ENCODE data around the gene NCKAP5.

NCKAP5 gene

GRCh38 chr2:132789066-132789465 lies 779.2 kb downstream of the NCKAP5 start:
- Histone ChIP-seq H3K36me3 (ENCODE audit: insufficient read depth, low read length) (no peaks in the 10 kb centered on the region), H3K4me1 (ENCODE audit: insufficient read depth, low read length) (no peaks in the 10 kb centered on the region), H3K4me3 (ENCODE audit: low read length) (no peak overlapping the region), H3K9ac (ENCODE audit: low read depth, low read length) (no peak overlapping the region), H3K9me3 (ENCODE audit: insufficient read depth, low read depth, low read length) (no peaks in the 10 kb centered on the region), H3K27me3 (ENCODE audit: insufficient read depth, low read length) (no peaks in the 10 kb centered on the region), H3K27ac (ENCODE audit: low read depth, low read length) (no peak overlapping the region)
- WGBS = 96% methylated on average over 2 of the region's 2 CpGs

DNA sequence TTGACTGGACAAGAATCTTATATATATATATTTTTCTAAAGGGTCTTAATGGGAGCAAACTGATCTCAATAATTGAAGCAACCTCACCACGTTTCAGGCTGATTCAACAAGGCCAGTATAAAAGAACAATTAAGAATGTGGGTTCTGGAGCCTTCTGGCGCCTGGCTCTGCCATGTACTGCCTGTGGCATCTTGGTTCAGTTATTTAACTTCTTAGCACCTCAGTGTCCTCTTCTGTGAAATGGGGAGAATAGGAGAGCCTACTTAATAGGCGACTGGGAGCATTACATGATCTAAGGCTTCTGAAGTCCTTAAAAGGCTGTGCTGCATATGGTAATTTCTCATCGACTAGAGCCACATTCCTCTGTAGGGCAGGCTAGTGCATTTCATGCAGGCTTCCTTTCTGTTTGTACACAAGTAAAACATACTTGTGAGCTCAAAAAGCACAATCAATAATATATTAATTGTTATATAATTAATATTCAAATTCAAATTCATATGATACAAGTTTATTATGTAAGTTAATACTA lies 779.9 kb downstream of the NCKAP5 start:
- Histone ChIP-seq H3K9me3 (ENCODE audit: insufficient read depth, low read depth, low read length) (no peaks in the 10 kb centered on the region), H3K4me3 (ENCODE audit: low read length) (no peak overlapping the region), H3K27ac (ENCODE audit: low read depth, low read length) (no peak overlapping the region), H3K36me3 (ENCODE audit: insufficient read depth, low read length) (no peaks in the 10 kb centered on the region), H3K27me3 (ENCODE audit: insufficient read depth, low read length) (no peaks in the 10 kb centered on the region), H3K4me1 (ENCODE audit: insufficient read depth, low read length) (no peaks in the 10 kb centered on the region), H3K9ac (ENCODE audit: low read depth, low read length) (no peak overlapping the region)
- WGBS = 58% methylated on average over 4 of the region's 4 CpGs

GRCh38 chr2:132783883-132784282 lies 784.4 kb downstream of the NCKAP5 start:
- Histone ChIP-seq H3K36me3 (ENCODE audit: insufficient read depth, low read length) (no peaks in the 10 kb centered on the region), H3K9me3 (ENCODE audit: insufficient read depth, low read depth, low read length) (no peaks in the 10 kb centered on the region), H3K27me3 (ENCODE audit: insufficient read depth, low read length) (no peaks in the 10 kb centered on the region), H3K4me3 (ENCODE audit: low read length) (no peak overlapping the region), H3K4me1 (ENCODE audit: insufficient read depth, low read length) (no peaks in the 10 kb centered on the region), H3K9ac (ENCODE audit: low read depth, low read length) (no peak overlapping the region), H3K27ac (ENCODE audit: low read depth, low read length) (no peak overlapping the region)
- 91% methylated on average over 11 of the region's 11 CpGs for WGBS

DNA sequence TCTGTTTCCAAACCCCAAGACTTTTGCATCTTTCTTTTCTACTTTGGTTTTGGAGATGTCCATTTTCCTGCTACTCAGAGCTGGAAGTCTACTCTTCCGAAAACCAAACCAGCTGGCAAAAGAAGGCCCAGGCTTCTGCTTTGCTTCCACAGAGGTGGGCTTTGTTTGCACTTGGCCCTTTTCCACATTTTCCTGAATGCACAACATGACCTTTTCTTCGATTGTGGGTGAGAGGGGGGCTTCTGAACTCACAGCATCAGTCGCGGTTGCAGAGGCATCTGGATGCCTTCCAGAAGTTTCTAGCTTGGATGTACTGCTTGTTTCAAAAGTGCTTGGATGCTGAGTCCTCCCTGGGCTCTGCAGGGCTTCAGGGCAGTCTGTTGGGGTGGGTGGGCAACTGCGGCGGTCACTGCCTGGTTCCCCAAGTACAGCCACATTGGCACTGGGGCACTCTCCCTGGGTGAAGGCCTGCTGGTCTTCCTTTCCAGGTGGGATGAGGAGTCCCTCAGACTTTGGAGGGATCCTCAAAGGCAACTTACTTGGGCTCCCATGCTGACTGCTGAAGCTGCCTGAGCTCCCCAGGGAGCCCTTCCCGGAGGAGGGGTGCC lies 786.0 kb downstream of the NCKAP5 start:
- Histone ChIP-seq H3K27me3 (ENCODE audit: insufficient read depth, low read length) (no peaks in the 10 kb centered on the region), H3K4me3 (ENCODE audit: low read length) (no peak overlapping the region), H3K4me1 (ENCODE audit: insufficient read depth, low read length) (no peaks in the 10 kb centered on the region), H3K36me3 (ENCODE audit: insufficient read depth, low read length) (no peaks in the 10 kb centered on the region), H3K9me3 (ENCODE audit: insufficient read depth, low read depth, low read length) (no peaks in the 10 kb centered on the region), H3K27ac (ENCODE audit: low read depth, low read length) (no peak overlapping the region), H3K9ac (ENCODE audit: low read depth, low read length) (no peak overlapping the region)
- 94% methylated on average over 7 of the region's 7 CpGs for WGBS

DNA sequence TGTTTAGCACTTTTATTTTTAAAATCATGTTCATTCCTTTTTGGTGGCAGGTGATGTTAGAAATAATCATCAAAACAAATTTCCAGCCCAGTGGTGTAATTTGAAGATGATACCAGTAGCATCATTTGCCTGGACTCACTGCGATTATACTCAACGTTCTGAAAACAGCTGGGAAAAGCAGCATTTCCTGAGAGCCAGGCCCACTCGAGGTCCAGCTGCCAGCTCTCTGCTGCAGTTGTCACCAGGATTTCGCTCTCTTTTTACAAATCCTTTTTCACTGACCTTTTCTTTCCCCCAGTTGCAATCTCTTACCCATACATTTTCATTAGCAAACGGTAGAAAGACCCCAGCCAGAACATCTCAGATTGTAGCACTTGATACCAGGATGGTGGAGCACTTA lies 787.6 kb downstream of the NCKAP5 start:
- Histone ChIP-seq H3K36me3 (ENCODE audit: insufficient read depth, low read length) (no peaks in the 10 kb centered on the region), H3K9me3 (ENCODE audit: insufficient read depth, low read depth, low read length) (no peaks in the 10 kb centered on the region), H3K27ac (ENCODE audit: low read depth, low read length) (no peak overlapping the region), H3K27me3 (ENCODE audit: insufficient read depth, low read length) (no peaks in the 10 kb centered on the region), H3K9ac (ENCODE audit: low read depth, low read length) (no peak overlapping the region), H3K4me1 (ENCODE audit: insufficient read depth, low read length) (no peaks in the 10 kb centered on the region; the same call in 1 of the 2 replicates), H3K4me3 (ENCODE audit: low read length) (no peak overlapping the region)
- WGBS = 86% methylated on average over 5 of the region's 5 CpGs

GRCh38 chr2:132779206-132779721 lies 789.0 kb downstream of the NCKAP5 start:
- Histone ChIP-seq H3K9ac (ENCODE audit: low read depth, low read length) (no peak overlapping the region), H3K27me3 (ENCODE audit: insufficient read depth, low read length) (no peaks in the 10 kb centered on the region), H3K9me3 (ENCODE audit: insufficient read depth, low read depth, low read length) (no peaks in the 10 kb centered on the region), H3K27ac (ENCODE audit: low read depth, low read length) (no peak overlapping the region), H3K4me3 (ENCODE audit: low read length) (no peak overlapping the region), H3K4me1 (ENCODE audit: insufficient read depth, low read length) (no peaks in the 10 kb centered on the region; the same call in 1 of the 2 replicates), H3K36me3 (ENCODE audit: insufficient read depth, low read length) (no peaks in the 10 kb centered on the region)
- WGBS = no CpG with 5 or more reads among the region's 1 CpG

- H3K36me3 ChIP-seq (ENCODE audit: insufficient read depth, low read length) = no peaks in the 10 kb centered on the region
- H3K27ac ChIP-seq (ENCODE audit: low read depth, low read length) = no peak overlapping the region
- H3K4me1 ChIP-seq (ENCODE audit: insufficient read depth, low read length) = no peaks in the 10 kb centered on the region; the same call in 1 of the 2 replicates
- H3K4me3 ChIP-seq (ENCODE audit: low read length) = no peak overlapping the region
- 85% methylated on average over 2 of the region's 3 CpGs for WGBS
- no peak overlapping the region for H3K9ac ChIP-seq (ENCODE audit: low read depth, low read length)
- no peaks in the 10 kb centered on the region for H3K9me3 ChIP-seq (ENCODE audit: insufficient read depth, low read depth, low read length)
- H3K27me3 ChIP-seq (ENCODE audit: insufficient read depth, low read length) = no peaks in the 10 kb centered on the region
Observed at GRCh38 chr2:132776287-132776686, 792.0 kb downstream of the NCKAP5 start.

GRCh38 chr2:132774189-132774588 lies 794.1 kb downstream of the NCKAP5 start:
- no peaks in the 10 kb centered on the region for H3K36me3 ChIP-seq (ENCODE audit: insufficient read depth, low read length)
- no peak overlapping the region for H3K9ac ChIP-seq (ENCODE audit: low read depth, low read length)
- no peaks in the 10 kb centered on the region; the same call in 1 of the 2 replicates for H3K4me1 ChIP-seq (ENCODE audit: insufficient read depth, low read length)
- WGBS = no CpG with 5 or more reads among the region's 2 CpGs
- H3K9me3 ChIP-seq (ENCODE audit: insufficient read depth, low read depth, low read length) = no peaks in the 10 kb centered on the region
- H3K27me3 ChIP-seq (ENCODE audit: insufficient read depth, low read length) = no peaks in the 10 kb centered on the region
- H3K4me3 ChIP-seq (ENCODE audit: low read length) = no peak overlapping the region
- no peak overlapping the region for H3K27ac ChIP-seq (ENCODE audit: low read depth, low read length)

DNA sequence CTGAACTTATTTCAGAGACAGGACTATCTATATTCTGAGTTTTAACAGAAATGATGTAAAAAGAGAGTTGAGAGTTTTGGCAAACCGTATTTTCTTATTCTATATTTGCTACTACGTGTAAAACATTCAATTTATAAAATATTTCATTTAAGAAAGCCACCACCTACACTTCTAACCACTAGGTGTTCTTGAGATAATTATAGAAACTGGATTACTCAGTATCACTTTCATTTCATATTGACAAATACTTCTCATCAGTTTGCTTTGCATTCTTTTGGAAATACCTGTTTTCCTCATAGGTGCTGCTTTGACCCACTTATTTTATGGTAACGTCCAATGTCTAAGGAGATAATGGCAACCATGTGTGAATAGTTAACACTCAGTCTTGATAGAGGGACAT lies 794.9 kb downstream of the NCKAP5 start:
- 100% methylated on average over 1 of the region's 3 CpGs for WGBS

GRCh38 chr2:132772340-132772739 lies 795.9 kb downstream of the NCKAP5 start:
- Histone ChIP-seq H3K4me1 (ENCODE audit: insufficient read depth, low read length) (no peaks in the 10 kb centered on the region; the same call in 1 of the 2 replicates), H3K36me3 (ENCODE audit: insufficient read depth, low read length) (no peaks in the 10 kb centered on the region), H3K4me3 (ENCODE audit: low read length) (no peak overlapping the region), H3K27me3 (ENCODE audit: insufficient read depth, low read length) (no peaks in the 10 kb centered on the region), H3K9ac (ENCODE audit: low read depth, low read length) (no peak overlapping the region), H3K27ac (ENCODE audit: low read depth, low read length) (no peak overlapping the region), H3K9me3 (ENCODE audit: insufficient read depth, low read depth, low read length) (no peaks in the 10 kb centered on the region)
- 90% methylated on average over 2 of the region's 2 CpGs for WGBS

More for the DNA sequence above, 794.9 kb downstream of the NCKAP5 start:
- no peak overlapping the region for H3K9ac ChIP-seq (ENCODE audit: low read depth, low read length)
- no peaks in the 10 kb centered on the region for H3K9me3 ChIP-seq (ENCODE audit: insufficient read depth, low read depth, low read length)
- no peak overlapping the region for H3K27ac ChIP-seq (ENCODE audit: low read depth, low read length)
- no peaks in the 10 kb centered on the region for H3K27me3 ChIP-seq (ENCODE audit: insufficient read depth, low read length)
- H3K4me3 ChIP-seq (ENCODE audit: low read length) = no peak overlapping the region
- no peaks in the 10 kb centered on the region for H3K36me3 ChIP-seq (ENCODE audit: insufficient read depth, low read length)
- H3K4me1 ChIP-seq (ENCODE audit: insufficient read depth, low read length) = no peaks in the 10 kb centered on the region; the same call in 1 of the 2 replicates

DNA sequence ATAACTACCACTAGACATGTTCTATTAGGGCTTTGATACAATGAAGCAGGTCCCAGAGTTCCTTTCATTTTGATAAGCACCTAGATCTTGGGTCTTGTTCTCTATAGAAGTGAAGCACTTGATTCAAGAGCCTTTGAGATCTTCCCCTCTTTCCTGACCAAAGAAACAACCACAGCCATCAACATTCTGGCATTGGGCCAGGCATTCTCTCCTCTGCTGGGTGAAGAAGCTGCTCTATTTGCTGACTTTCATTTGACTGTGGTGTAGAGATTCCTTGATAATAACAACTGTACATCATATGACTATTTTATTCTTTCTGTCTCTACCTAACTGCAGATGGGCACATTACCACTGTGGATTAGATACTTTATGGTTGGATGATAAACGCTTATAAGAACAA lies 801.7 kb downstream of the NCKAP5 start:
- peaks cover under 1% of the 10 kb centered on the region; the same call in 1 of the 2 replicates for H3K4me1 ChIP-seq (ENCODE audit: insufficient read depth, low read length)
- no peak overlapping the region for H3K4me3 ChIP-seq (ENCODE audit: low read length)
- WGBS = 100% methylated on average over 1 of the region's 1 CpG
- H3K9me3 ChIP-seq (ENCODE audit: insufficient read depth, low read depth, low read length) = no peaks in the 10 kb centered on the region
- H3K9ac ChIP-seq (ENCODE audit: low read depth, low read length) = no peak overlapping the region
- no peaks in the 10 kb centered on the region for H3K36me3 ChIP-seq (ENCODE audit: insufficient read depth, low read length)
- H3K27me3 ChIP-seq (ENCODE audit: insufficient read depth, low read length) = no peaks in the 10 kb centered on the region
- no peak overlapping the region for H3K27ac ChIP-seq (ENCODE audit: low read depth, low read length)
